ENCODE measurements around the gene UBE2F. TPM values are rescaled to one million over a fixed set of nuclear protein-coding genes. Genes with fewer than 3 reads are reported as not detected.
A peak's percentile ranks its signal among the peaks of the same experiment; 100 is the strongest.

The UBE2F gene
- total and polyA plus RNA-seq, 2 of the 13 experiments (the other 11 are each of a cell fraction or from before 2014, with no cell fraction given): 35.4 to 73.1 TPM

DNA sequence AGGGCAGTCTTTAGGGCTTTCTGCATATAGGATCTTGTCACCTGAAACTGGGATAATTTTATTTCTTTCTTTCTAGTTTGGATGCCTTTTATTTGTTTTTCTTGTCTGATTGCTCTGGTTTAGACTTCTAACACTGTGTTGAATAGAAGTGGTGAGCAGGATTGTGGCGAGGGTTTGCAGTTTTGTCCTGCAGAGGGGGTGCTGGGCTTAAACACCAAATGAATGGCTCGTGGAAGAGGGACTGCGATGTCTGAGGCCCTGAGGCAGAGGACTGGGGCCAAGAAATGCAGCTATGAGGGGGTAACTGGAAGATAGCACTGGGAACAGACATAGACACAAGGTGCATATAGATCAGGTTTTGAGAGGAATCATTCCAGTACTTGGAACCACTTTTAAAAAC, 20.5 kb downstream of the UBE2F start:
- Histone ChIP-seq H3K4me3 (replicated peaks in 1 of 3; ENCODE audit: insufficient read depth in 1 of 3, low read depth in 2 of 3, low read length in 3 of 3) (no peak overlapping the region), H3K79me2 (ENCODE audit: insufficient read depth, low read length) (peaks cover 33% of the 10 kb centered on the region)
- FAIRE-seq: no peak

More for the DNA sequence above, 20.5 kb downstream of the UBE2F start:
- Histone ChIP-seq H3K27ac (ENCODE audit: extremely low read length, insufficient read depth, low read length) (no peak overlapping the region), H3K4me1 (ENCODE audit: insufficient read depth, low read length) (no peaks in the 10 kb centered on the region), H4K20me1 (ENCODE audit: insufficient read depth, low read length) (no peaks in the 10 kb centered on the region; the same call in 1 of the 2 replicates), H3K36me3 (replicated peaks in 1 of 2; ENCODE audit: control insufficient read depth in 1 of 2, insufficient read depth in 2 of 2, low read length in 2 of 2) (peaks cover 6 to 28% of the 10 kb centered on the region in 2 experiments), H3K9ac (ENCODE audit: insufficient read depth, low read depth, low read length) (no peak overlapping the region), H3K4me2 (ENCODE audit: low read depth, low read length) (no peak overlapping the region), H3K27me3 (ENCODE audit: control insufficient read depth in 1 of 2, insufficient read depth in 2 of 2, low read length in 2 of 2) (no peaks in the 10 kb centered on the region), H2AFZ (ENCODE audit: low read length) (no peak overlapping the region), H3K9me3 (ENCODE audit: low read length) (peaks cover 8% of the 10 kb centered on the region; the same call in 1 of the 2 replicates)
- TF ChIP-seq, protein P1, sequence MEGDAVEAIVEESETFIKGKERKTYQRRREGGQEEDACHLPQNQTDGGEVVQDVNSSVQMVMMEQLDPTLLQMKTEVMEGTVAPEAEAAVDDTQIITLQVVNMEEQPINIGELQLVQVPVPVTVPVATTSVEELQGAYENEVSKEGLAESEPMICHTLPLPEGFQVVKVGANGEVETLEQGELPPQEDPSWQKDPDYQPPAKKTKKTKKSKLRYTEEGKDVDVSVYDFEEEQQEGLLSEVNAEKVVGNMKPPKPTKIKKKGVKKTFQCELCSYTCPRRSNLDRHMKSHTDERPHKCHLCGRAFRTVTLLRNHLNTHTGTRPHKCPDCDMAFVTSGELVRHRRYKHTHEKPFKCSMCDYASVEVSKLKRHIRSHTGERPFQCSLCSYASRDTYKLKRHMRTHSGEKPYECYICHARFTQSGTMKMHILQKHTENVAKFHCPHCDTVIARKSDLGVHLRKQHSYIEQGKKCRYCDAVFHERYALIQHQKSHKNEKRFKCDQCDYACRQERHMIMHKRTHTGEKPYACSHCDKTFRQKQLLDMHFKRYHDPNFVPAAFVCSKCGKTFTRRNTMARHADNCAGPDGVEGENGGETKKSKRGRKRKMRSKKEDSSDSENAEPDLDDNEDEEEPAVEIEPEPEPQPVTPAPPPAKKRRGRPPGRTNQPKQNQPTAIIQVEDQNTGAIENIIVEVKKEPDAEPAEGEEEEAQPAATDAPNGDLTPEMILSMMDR (CRISPR knock-in tag; IDR thresholded peaks at IDR 0.05): peak; percentile 32
- TF ChIP-seq CENPX (CRISPR knock-in tag; IDR thresholded peaks at IDR 0.05) (no peak), NR3C1 (CRISPR knock-in tag; IDR thresholded peaks at IDR 0.05) (no peak), PHF5A (CRISPR knock-in tag; IDR thresholded peaks at IDR 0.05; ENCODE audit: low read depth, unreplicated experiment) (no peak), ZNF552 (CRISPR knock-in tag; IDR thresholded peaks at IDR 0.05; ENCODE audit: borderline replicate concordance) (no peak), GATAD2A (CRISPR knock-in tag; IDR thresholded peaks at IDR 0.05) (no peak), RCOR2 (CRISPR knock-in tag; IDR thresholded peaks at IDR 0.05) (no peak), SRY (CRISPR knock-in tag; IDR thresholded peaks at IDR 0.05) (no peak), SALL2 (CRISPR knock-in tag; IDR thresholded peaks at IDR 0.05) (no peak), NCOA5 (CRISPR knock-in tag; IDR thresholded peaks at IDR 0.05) (no peak), TFDP2 (CRISPR knock-in tag; IDR thresholded peaks at IDR 0.05) (no peak), SUZ12 (IDR thresholded peaks at IDR 0.05; ENCODE audit: low read depth, low read length) (no peak), STAG1 (CRISPR knock-in tag; IDR thresholded peaks at IDR 0.05) (0 out of 2 replicates have a peak, but pooled peaks have one; percentile 14)
- TF ChIP-seq, protein P2, sequence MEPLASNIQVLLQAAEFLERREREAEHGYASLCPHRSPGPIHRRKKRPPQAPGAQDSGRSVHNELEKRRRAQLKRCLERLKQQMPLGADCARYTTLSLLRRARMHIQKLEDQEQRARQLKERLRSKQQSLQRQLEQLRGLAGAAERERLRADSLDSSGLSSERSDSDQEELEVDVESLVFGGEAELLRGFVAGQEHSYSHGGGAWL (CRISPR knock-in tag; IDR thresholded peaks at IDR 0.05): no peak
- TF ChIP-seq, protein P3, sequence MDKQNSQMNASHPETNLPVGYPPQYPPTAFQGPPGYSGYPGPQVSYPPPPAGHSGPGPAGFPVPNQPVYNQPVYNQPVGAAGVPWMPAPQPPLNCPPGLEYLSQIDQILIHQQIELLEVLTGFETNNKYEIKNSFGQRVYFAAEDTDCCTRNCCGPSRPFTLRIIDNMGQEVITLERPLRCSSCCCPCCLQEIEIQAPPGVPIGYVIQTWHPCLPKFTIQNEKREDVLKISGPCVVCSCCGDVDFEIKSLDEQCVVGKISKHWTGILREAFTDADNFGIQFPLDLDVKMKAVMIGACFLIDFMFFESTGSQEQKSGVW (CRISPR knock-in tag; IDR thresholded peaks at IDR 0.05; ENCODE audit: borderline replicate concordance): no peak
- ATAC-seq (no peak), DNase-seq (ENCODE audit: low spot score) (no peak)
- in situ Hi-C loops (cut with HindIII; ENCODE audit: extremely low pct_ligation_motif_present, low pct_unique_long_range_greater_than_20kb) (no loop called here), intact Hi-C loops (cut with micrococcal nuclease; ENCODE audit: unreplicated experiment) (no loop called here)
- WGBS (ENCODE audit: low lambda C conversion rate): 97% methylated on average over 3 of the region's 3 CpGs
- no TSS peak for BruUV-seq (replicated peaks)
- POLR2A ChIA-PET: no interaction called here
- CTCF ChIA-PET (ENCODE audit: low intra/inter-chr PET ratio, low total read pairs): no interaction called here
